Cerebellar cortex (tissue), 1 donor: ENCODE results near the gene MRPS22.
A peak's percentile ranks its signal among the peaks of the same experiment; 100 is the strongest.
"Not testable (repeated sequence)": the region's sequence is repeated elsewhere in the genome, so short reads cannot be mapped to it uniquely, and the experiment has no call there.

Source experiments
- DNase-seq: peaks from one replicate; pipeline ENCODE4 v3.0.0-alpha.2; 2015; ENCODE audit warnings: low spot score

The MRPS22 gene

GRCh38 chr3:139339219-139339906, 4.5 kb upstream of the MRPS22 start:
- DNase-seq: no peak

GRCh38 chr3:139340784-139341183, 3.0 kb upstream of the MRPS22 start:
- DNase-seq: no peak

- DNase-seq: no peak
These were observed 1.8 kb upstream of the MRPS22 start for GRCh38 chr3:139342054-139342453.

GRCh38 chr3:139346771-139347170, 3.0 kb downstream of the MRPS22 start:
- DNase-seq: no peak

GRCh38 chr3:139353920-139354556, 10.2 kb downstream of the MRPS22 start:
- DNase-seq: peak; percentile 57

- no peak for DNase-seq
These were observed 10.8 kb downstream of the MRPS22 start for GRCh38 chr3:139354661-139355060.

GRCh38 chr3:139355476-139355875, 11.7 kb downstream of the MRPS22 start:
- no peak for DNase-seq

- no peak for DNase-seq
These were observed 12.1 kb downstream of the MRPS22 start for GRCh38 chr3:139355891-139356290.

- DNase-seq: no peak
These were observed 14.1 kb downstream of the MRPS22 start for GRCh38 chr3:139357899-139358298.

GRCh38 chr3:139358841-139359562, 15.2 kb downstream of the MRPS22 start:
- peak; percentile 5 for DNase-seq

- DNase-seq: no peak
These were observed 17.5 kb downstream of the MRPS22 start for GRCh38 chr3:139361276-139361675.

GRCh38 chr3:139364549-139364948, 20.7 kb downstream of the MRPS22 start:
- DNase-seq: no peak

GRCh38 chr3:139374099-139374498, 30.3 kb downstream of the MRPS22 start:
- DNase-seq: no peak

GRCh38 chr3:139377378-139377777, 33.6 kb downstream of the MRPS22 start:
- DNase-seq: no peak

- no peak for DNase-seq
These were observed 34.9 kb downstream of the MRPS22 start for GRCh38 chr3:139378587-139379241.

GRCh38 chr3:139380575-139380974, 36.8 kb downstream of the MRPS22 start:
- DNase-seq: no peak

- DNase-seq: not testable (repeated sequence)
These were observed 38.5 kb downstream of the MRPS22 start for GRCh38 chr3:139382291-139382690.

- DNase-seq: no peak
These were observed 44.3 kb downstream of the MRPS22 start for GRCh38 chr3:139388077-139388476.

GRCh38 chr3:139388821-139389551, 45.2 kb downstream of the MRPS22 start:
- no peak for DNase-seq

GRCh38 chr3:139389552-139390368, 45.9 kb downstream of the MRPS22 start, which contains the start of gene COPB2:
COPB2 (minus strand) TSS chr3:139389647; CDS start chr3:139389550, 97 bp downstream.
- DNase-seq: peak; percentile 99

GRCh38 chr3:139394116-139394515, 50.3 kb downstream of the MRPS22 start:
- DNase-seq: no peak
